ENCODE data around the gene C2CD5.

- TF ChIP-seq PCBP1 (IDR thresholded peaks at IDR 0.05; ENCODE audit: borderline replicate concordance, low read depth, low read length) = no peak
- no peak for TF ChIP-seq GABPA (IDR thresholded peaks at IDR 0.05; ENCODE audit: low read depth, low read length)
- no peak for TF ChIP-seq GABPA (CRISPR knock-in tag; IDR thresholded peaks at IDR 0.05; ENCODE audit: low read depth)
- no peak for TF ChIP-seq EZH2 (conservative IDR thresholded peaks at IDR 0.05; ENCODE audit: low read depth, low read length)
These were observed 135.5 kb downstream of the C2CD5 start for GRCh38 chr12:22408610-22409376.
